Sigmoid colon (tissue), 7 donors: ENCODE results near the gene RMND1. TPM values are rescaled to one million over a fixed set of nuclear protein-coding genes. Genes with fewer than 3 reads are reported as not detected.

Source experiments
- DNase-seq: peaks from one replicate; pipeline ENCODE4 v3.0.0-alpha.2; 2019
- H3K27ac ChIP-seq, 4 donors: fragments of 200-600 bp; sonication (generic); one replicate each; pipeline ENCODE4 v1.5.1; 2016 to 2019; ENCODE audit warnings: mild to moderate bottlenecking in 1 of 4
- H3K27me3 ChIP-seq, 3 donors: fragments of 200-600 bp; sonication (generic); one replicate each; pipeline ENCODE4 v1.5.1; 2019; ENCODE audit warnings: mild to moderate bottlenecking in 1 of 3
- H3K36me3 ChIP-seq, 4 donors: fragments of 200-600 bp; sonication (generic); one replicate each; pipeline ENCODE4 v1.5.1; 2016 to 2019
- H3K4me1 ChIP-seq, 4 donors: fragments of 200-600 bp; sonication (generic); one replicate each; pipeline ENCODE4 v1.5.1; 2017 to 2019
- H3K4me3 ChIP-seq, 4 donors: fragments of 200-600 bp; sonication (generic); one replicate each; pipeline ENCODE4 v1.5.1; 2017 to 2019; ENCODE audit warnings: mild to moderate bottlenecking in 2 of 4, moderate library complexity in 1 of 4
- H3K9me3 ChIP-seq, 4 donors: fragments of 200-600 bp in 3 of 4; sonication (generic) in 3 of 4; one replicate each; pipeline versions ENCODE4 v1.5.1 to v1.6.1; 2013 to 2019
- EP300 ChIP-seq, 4 donors: sonication (generic); formaldehyde crosslinking; IDR thresholded peaks; one replicate each; pipeline ENCODE4 v1.6.1; 2017; ENCODE audit warnings: antibody characterized with exemption in 4 of 4
- POLR2A ChIP-seq, 2 donors: fragments of 450-650 bp; IDR thresholded peaks; one replicate each; pipeline ENCODE4 v1.6.1; 2016; ENCODE audit warnings: antibody characterized with exemption in 2 of 2, mild to moderate bottlenecking in 2 of 2, moderate library complexity in 2 of 2
- POLR2AphosphoS5 ChIP-seq, 4 donors: sonication (generic); formaldehyde crosslinking; IDR thresholded peaks; one replicate each; pipeline ENCODE4 v1.6.1; 2017; ENCODE audit warnings: antibody characterized with exemption in 4 of 4
- WGBS, 2 donors: extraction: QIAGEN DNeasy Blood & Tissue Kit; methylation state at CpG; one replicate each; pipeline ENCODE4 v1.1.7; 2013; 5-methylcytosine and 5-hydroxymethylcytosine counted together
- intact Hi-C: fragments of 100-400 bp; cut with DNase I; formaldehyde crosslinking; loops from one replicate; pipeline ENCODE4 v1.15.1; 2023
- polyA plus RNA-seq, 3 donors: library from polyadenylated mRNA; stranded (reverse); fragments of 200-250 nt; gene quantifications; one replicate each; pipeline ENCODE4 v1.2.3, GENCODE V29; 2013
- total RNA-seq, 4 donors: library from RNA; depleted of rRNA; stranded (reverse); fragments of >200 nt; gene quantifications; one replicate each; pipeline ENCODE4 v1.1.0, GENCODE V29; 2016
- TF ChIP-seq, protein P1 (sequence below), 4 experiments: fragments of 450-650 bp in 3 of 4; fragments of 200-600 bp in 1 of 4; IDR thresholded peaks; one replicate each; pipeline ENCODE4 v1.5.1; 2016 to 2019; ENCODE audit warnings: antibody characterized with exemption in 4 of 4, mild to moderate bottlenecking in 3 of 4, moderate library complexity in 2 of 4
- donor health status: healthy with polysubstance abuse.
- donor health status: Bipolar disorder and iron deficiency.
- donor health status: healthy.

Gene RMND1
- total and polyA plus RNA-seq, 7 donors: 12.4 to 26.3 (median 16.9) TPM

DNA sequence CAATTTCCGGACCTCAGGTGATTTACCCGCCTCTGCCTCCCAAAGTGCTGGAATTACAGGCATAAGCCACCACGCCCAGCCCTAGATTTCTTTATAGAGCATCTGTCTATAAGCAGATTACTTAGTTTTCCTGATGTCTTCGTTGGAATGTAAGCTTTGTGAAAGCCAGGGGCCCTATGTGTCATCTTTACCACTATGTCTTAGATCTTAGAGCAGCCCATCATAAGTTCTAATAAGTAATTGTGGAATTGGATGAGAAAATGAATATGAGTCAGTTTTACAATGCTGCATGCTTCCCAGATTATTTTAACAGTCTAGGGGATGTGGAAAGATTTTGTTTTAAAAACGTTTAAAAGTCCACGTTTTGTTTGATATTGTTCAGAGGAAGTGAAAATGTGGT lies 51.5 kb downstream of the RMND1 start:
- 49 to 66% methylated on average over 6 of the region's 6 CpGs for WGBS, 2 donors
- peaks cover 0 to 20% (median 0%) of the 10 kb centered on the region in 4 donors for H3K36me3 ChIP-seq
- H3K9me3 ChIP-seq: no peaks in the 10 kb centered on the region
- no peak overlapping the region for H3K27ac ChIP-seq
- DNase-seq: no peak
- TF ChIP-seq, protein P1, sequence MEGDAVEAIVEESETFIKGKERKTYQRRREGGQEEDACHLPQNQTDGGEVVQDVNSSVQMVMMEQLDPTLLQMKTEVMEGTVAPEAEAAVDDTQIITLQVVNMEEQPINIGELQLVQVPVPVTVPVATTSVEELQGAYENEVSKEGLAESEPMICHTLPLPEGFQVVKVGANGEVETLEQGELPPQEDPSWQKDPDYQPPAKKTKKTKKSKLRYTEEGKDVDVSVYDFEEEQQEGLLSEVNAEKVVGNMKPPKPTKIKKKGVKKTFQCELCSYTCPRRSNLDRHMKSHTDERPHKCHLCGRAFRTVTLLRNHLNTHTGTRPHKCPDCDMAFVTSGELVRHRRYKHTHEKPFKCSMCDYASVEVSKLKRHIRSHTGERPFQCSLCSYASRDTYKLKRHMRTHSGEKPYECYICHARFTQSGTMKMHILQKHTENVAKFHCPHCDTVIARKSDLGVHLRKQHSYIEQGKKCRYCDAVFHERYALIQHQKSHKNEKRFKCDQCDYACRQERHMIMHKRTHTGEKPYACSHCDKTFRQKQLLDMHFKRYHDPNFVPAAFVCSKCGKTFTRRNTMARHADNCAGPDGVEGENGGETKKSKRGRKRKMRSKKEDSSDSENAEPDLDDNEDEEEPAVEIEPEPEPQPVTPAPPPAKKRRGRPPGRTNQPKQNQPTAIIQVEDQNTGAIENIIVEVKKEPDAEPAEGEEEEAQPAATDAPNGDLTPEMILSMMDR (IDR thresholded peaks at IDR 0.05): no peak
- no peak for TF ChIP-seq POLR2A (IDR thresholded peaks at IDR 0.05)
- H3K4me3 ChIP-seq: no peak overlapping the region
- peaks cover 0 to 12% (median 9%) of the 10 kb centered on the region in 4 donors for H3K4me1 ChIP-seq
- no peaks in the 10 kb centered on the region for H3K27me3 ChIP-seq
- intact Hi-C loops: loop anchor here (10.0 kb wide), 1 partner anchor 74 kb away; no protein-coding TSS in a partner anchor

DNA sequence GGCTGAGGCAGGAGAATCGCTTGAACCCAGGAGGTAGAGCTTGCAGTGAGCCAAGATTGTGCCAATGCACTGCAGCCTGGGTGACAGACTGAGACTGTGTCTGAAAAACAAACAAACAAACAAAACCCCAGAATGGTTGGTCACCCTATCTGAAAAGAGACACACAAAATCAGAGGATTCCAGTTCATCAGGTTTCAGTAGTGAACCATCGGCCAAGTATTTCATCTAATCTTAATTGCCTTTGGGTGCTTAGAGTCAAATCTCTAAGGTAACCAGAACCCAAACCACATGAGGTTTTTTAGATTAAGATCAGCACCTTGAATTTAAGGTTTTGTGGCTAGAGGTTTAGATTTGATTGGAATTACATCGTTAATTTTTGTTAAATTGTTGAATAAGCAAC lies 52.2 kb downstream of the RMND1 start:
- intact Hi-C loops: loop anchor here (10.0 kb wide), 1 partner anchor 75 kb away; no protein-coding TSS in a partner anchor
- no peaks in the 10 kb centered on the region for H3K27me3 ChIP-seq
- 70 to 74% methylated on average over 3 of the region's 3 CpGs for WGBS, 2 donors

DNA sequence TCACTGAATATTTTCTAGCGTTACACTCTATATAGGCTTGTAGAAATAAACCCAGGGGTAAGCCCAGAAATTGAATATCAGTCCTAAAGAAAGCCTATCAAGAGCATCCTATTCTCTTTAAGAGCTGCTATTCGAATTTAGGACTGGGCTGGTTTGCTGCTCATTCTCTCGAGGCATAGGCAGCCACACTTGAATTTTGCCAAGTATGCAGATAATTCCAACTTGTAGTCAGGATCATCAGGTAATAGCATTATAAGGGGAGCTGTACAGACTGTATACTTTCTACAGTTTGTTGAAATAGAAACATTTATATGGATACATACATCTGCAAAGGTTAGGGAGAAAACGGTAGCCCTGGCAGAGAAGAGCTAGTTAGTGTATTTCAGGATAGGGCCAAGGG lies 58.5 kb downstream of the RMND1 start:
- H3K36me3 ChIP-seq: no peaks in the 10 kb centered on the region
- TF ChIP-seq, protein P1 (IDR thresholded peaks at IDR 0.05): no peak
- TF ChIP-seq EP300 (IDR thresholded peaks at IDR 0.05) (no peak), POLR2A (IDR thresholded peaks at IDR 0.05) (no peak), POLR2AphosphoS5 (IDR thresholded peaks at IDR 0.05) (no peak)
- H3K4me3 ChIP-seq: no peak overlapping the region
- H3K9me3 ChIP-seq: no peaks in the 10 kb centered on the region
- 66 to 68% methylated on average over 4 of the region's 4 CpGs for WGBS, 2 donors
- H3K27me3 ChIP-seq: no peaks in the 10 kb centered on the region
- intact Hi-C loops: loop anchor here (5.0 kb wide), 1 partner anchor 151 kb away; no protein-coding TSS in a partner anchor
- peak overlapping the region in 2 of 4 donors; percentile 100 for H3K27ac ChIP-seq
- peaks cover 0 to 52% (median 35%) of the 10 kb centered on the region in 4 donors for H3K4me1 ChIP-seq
- no peak for DNase-seq

More for the DNA sequence above, 52.2 kb downstream of the RMND1 start:
- TF ChIP-seq, protein P1 (IDR thresholded peaks at IDR 0.05): no peak
- Histone ChIP-seq H3K4me3 (no peak overlapping the region), H3K27ac (no peak overlapping the region), H3K4me1 (peaks cover 0 to 15% (median 13%) of the 10 kb centered on the region in 4 donors), H3K36me3 (peaks cover 0 to 12% (median 0%) of the 10 kb centered on the region in 4 donors), H3K9me3 (no peaks in the 10 kb centered on the region)
- DNase-seq: no peak

- H3K4me3 ChIP-seq: peak overlapping the region; percentile 89 to 99 (median 95)
- peaks cover 0 to 52% (median 37%) of the 10 kb centered on the region in 4 donors for H3K4me1 ChIP-seq
- intact Hi-C loops: loop anchor here (5.0 kb wide), 1 partner anchor 150 kb away; no protein-coding TSS in a partner anchor
- no peak for DNase-seq
- 2 to 3% methylated on average over 3 of the region's 3 CpGs for WGBS, 2 donors
- no peaks in the 10 kb centered on the region for H3K9me3 ChIP-seq
- H3K27ac ChIP-seq: peak overlapping the region; percentile 95 to 100 (median 100)
- no peaks in the 10 kb centered on the region for H3K27me3 ChIP-seq
- TF ChIP-seq EP300 (IDR thresholded peaks at IDR 0.05) (no peak), POLR2AphosphoS5 (IDR thresholded peaks at IDR 0.05) (no peak), POLR2A (IDR thresholded peaks at IDR 0.05) (no peak)
- TF ChIP-seq, protein P1 (IDR thresholded peaks at IDR 0.05): no peak
- no peaks in the 10 kb centered on the region for H3K36me3 ChIP-seq
Observed at GRCh38 chr6:151392427-151392826, 59.5 kb downstream of the RMND1 start.
